Measurements from ENCODE around the gene DOP1A.

DNA sequence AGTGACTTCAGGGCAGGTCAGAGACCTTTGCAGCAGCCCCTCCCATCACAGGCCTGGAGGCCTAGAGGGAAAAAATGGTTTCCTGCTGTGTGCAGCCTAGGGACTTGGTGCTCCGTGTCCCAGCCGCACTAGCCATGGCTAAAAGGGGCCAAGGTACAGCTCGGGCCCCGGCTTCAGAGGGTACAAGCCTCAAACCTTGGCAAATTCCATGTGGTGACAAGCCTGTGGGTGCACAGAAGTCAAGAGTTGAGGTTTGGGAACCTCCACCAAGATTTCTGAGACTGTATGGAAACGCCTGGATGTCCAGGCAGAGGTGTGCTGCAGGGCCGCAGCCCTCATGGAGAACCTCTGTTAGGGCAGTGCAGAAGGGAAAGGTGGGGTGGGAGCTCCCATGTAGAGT lies 35.8 kb upstream of the DOP1A start:
- no peak for TF ChIP-seq FOXK2 (IDR thresholded peaks at IDR 0.05)
- TF ChIP-seq SUZ12 (IDR thresholded peaks at IDR 0.05), result no peak
- TF ChIP-seq SP1 (IDR thresholded peaks at IDR 0.05), result no peak
- TF ChIP-seq ELF4 (IDR thresholded peaks at IDR 0.05), result no peak
- no peak for TF ChIP-seq BHLHE40 (IDR thresholded peaks at IDR 0.05; ENCODE audit: borderline replicate concordance)
- no peak for TF ChIP-seq NFRKB (IDR thresholded peaks at IDR 0.05)
